Measurements from ENCODE around the gene TMED6.

DNA sequence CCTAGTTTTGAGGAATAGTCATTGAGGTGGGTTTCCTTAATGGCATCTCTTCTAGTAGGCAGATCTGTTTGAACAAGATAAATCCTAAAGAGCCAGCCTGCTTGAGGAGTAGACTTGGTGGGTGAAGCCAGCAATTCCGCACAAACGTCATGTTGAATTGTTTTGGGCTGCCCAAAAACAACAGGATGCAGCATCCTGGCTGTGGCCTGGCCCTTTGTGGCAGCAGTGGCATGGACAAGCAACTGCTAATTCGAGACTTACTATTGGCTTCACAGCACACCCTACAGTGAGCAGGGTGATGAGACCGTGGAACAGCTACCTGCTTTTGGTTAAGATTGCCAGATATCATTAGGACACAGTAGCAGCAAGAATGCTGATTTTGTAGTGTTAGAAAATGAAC, 49.7 kb downstream of the TMED6 start:
- TF ChIP-seq POLR2A (IDR thresholded peaks at IDR 0.05) (no peak), EP300 (IDR thresholded peaks at IDR 0.05) (no peak), POLR2AphosphoS5 (IDR thresholded peaks at IDR 0.05) (no peak)
- TF ChIP-seq, protein P1, sequence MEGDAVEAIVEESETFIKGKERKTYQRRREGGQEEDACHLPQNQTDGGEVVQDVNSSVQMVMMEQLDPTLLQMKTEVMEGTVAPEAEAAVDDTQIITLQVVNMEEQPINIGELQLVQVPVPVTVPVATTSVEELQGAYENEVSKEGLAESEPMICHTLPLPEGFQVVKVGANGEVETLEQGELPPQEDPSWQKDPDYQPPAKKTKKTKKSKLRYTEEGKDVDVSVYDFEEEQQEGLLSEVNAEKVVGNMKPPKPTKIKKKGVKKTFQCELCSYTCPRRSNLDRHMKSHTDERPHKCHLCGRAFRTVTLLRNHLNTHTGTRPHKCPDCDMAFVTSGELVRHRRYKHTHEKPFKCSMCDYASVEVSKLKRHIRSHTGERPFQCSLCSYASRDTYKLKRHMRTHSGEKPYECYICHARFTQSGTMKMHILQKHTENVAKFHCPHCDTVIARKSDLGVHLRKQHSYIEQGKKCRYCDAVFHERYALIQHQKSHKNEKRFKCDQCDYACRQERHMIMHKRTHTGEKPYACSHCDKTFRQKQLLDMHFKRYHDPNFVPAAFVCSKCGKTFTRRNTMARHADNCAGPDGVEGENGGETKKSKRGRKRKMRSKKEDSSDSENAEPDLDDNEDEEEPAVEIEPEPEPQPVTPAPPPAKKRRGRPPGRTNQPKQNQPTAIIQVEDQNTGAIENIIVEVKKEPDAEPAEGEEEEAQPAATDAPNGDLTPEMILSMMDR (IDR thresholded peaks at IDR 0.05): no peak

Data from stomach (tissue), 4 donors.